PC-3 (cell line): ENCODE data around the gene MAML3. TPM values are rescaled to one million over a fixed set of nuclear protein-coding genes. Genes with fewer than 3 reads are reported as not detected.

Experiments used
- ATAC-seq: fragments of 200-7000 bp; cut with Tn5 transposase; 2 replicates; pipeline ENCODE4 v1.9.1; 2020; ENCODE audit warnings: mild to moderate bottlenecking, moderate library complexity
- BruUV-seq: library from RNA; stranded (reverse); fragments of 400-500 nt; replicated peaks from 2 replicates; lab custom pipeline; 2021; lab: Mats Ljungman, UMichigan
- CTCF ChIA-PET: fragments of 300-600 bp; sonication (Branson Sonifier 250); formaldehyde crosslinking; loops from one replicate; lab custom pipeline; 2022; ENCODE audit warnings: antibody characterized with exemption; lab: Charles Lee
- POLR2A ChIA-PET: fragments of 300-600 bp; sonication (Branson Sonifier 250); formaldehyde crosslinking; loops from one replicate; lab custom pipeline; 2022; ENCODE audit warnings: antibody characterized with exemption; ENCODE audit not compliant: unreplicated experiment; lab: Charles Lee
- DNase-seq: peaks from one replicate; pipeline ENCODE4 v3.0.0-alpha.2; 2015
- H2AFZ ChIP-seq: fragments of 300-600 bp; sonication (generic); 2 replicates; pipeline ENCODE4 v1.6.0; 2016; ENCODE audit warnings: antibody characterized with exemption, low read length
- H3F3A ChIP-seq: fragments of 300-600 bp; sonication (generic); one replicate; pipeline ENCODE4 v1.6.0; 2017; ENCODE audit warnings: antibody characterized with exemption, low read length, control low read depth, mild to moderate bottlenecking; ENCODE audit not compliant: unreplicated experiment
- H3K27ac ChIP-seq: fragments of 300-600 bp; sonication (generic); 2 replicates; pipeline ENCODE4 v1.5.1; 2016; ENCODE audit warnings: mild to moderate bottlenecking, low read length
- H3K27me3 ChIP-seq: fragments of 300-600 bp; sonication (generic); 2 replicates; pipeline ENCODE4 v1.6.1; 2016; ENCODE audit warnings: low read length, mixed read lengths
- H3K36me3 ChIP-seq: fragments of 300-600 bp; sonication (generic); 2 replicates; pipeline ENCODE4 v1.6.1; 2016; ENCODE audit warnings: low read depth, mixed run types, low read length, mixed read lengths
- H3K4me1 ChIP-seq: fragments of 300-600 bp; sonication (generic); 2 replicates; pipeline ENCODE4 v1.5.1; 2016; ENCODE audit warnings: low read length; ENCODE audit not compliant: insufficient read depth
- H3K4me2 ChIP-seq: fragments of 300-600 bp; sonication (generic); 2 replicates; pipeline ENCODE4 v1.6.0; 2016; ENCODE audit warnings: low read length
- H3K4me3 ChIP-seq: fragments of 300-600 bp; sonication (generic); 2 replicates; pipeline ENCODE4 v1.5.1; 2016; ENCODE audit warnings: mild to moderate bottlenecking, low read length, mixed read lengths
- H3K79me2 ChIP-seq: fragments of 300-600 bp; sonication (generic); 2 replicates; pipeline ENCODE4 v1.6.1; 2017; ENCODE audit warnings: low read length, mixed read lengths
- H3K9ac ChIP-seq: fragments of 300-600 bp; sonication (generic); 2 replicates; pipeline ENCODE4 v1.6.0; 2016; ENCODE audit warnings: mild to moderate bottlenecking, low read length
- H3K9me2 ChIP-seq: fragments of 300-600 bp; sonication (generic); replicated peaks from 2 replicates; pipeline ENCODE4 v1.6.1; 2016; ENCODE audit warnings: mixed run types, low read length, mixed read lengths
- H3K9me3 ChIP-seq: fragments of 300-600 bp; sonication (generic); 2 replicates; pipeline ENCODE4 v1.6.1; 2016; ENCODE audit warnings: low read length, mixed read lengths
- H4K20me1 ChIP-seq: fragments of 300-600 bp; sonication (generic); 2 replicates; pipeline ENCODE4 v1.6.1; 2016; ENCODE audit warnings: low read length, mixed read lengths
- CTCF ChIP-seq: fragments of 300-600 bp; sonication (generic); conservative IDR thresholded peaks from 2 replicates; pipeline ENCODE4 v1.5.1; 2017; ENCODE audit warnings: antibody characterized with exemption, low read depth, mild to moderate bottlenecking, low read length
- EZH2 ChIP-seq: fragments of 300-600 bp; sonication (generic); IDR thresholded peaks from one replicate; pipeline ENCODE4 v1.6.1; 2017; ENCODE audit warnings: antibody characterized with exemption, mild to moderate bottlenecking, low read length; ENCODE audit not compliant: unreplicated experiment
- EZH2phosphoT487 ChIP-seq: fragments of 300-600 bp; sonication (generic); IDR thresholded peaks from 2 replicates; pipeline ENCODE4 v1.6.1; 2018; ENCODE audit warnings: mild to moderate bottlenecking, antibody characterized with exemption, low read length, borderline replicate concordance
- intact Hi-C: fragments of 100-400 bp; cut with micrococcal nuclease; formaldehyde crosslinking; loops from 2 replicates; pipeline ENCODE4 v1.9.0; 2023
- total RNA-seq: library from RNA; depleted of rRNA; stranded (reverse); fragments of >200 nt; gene quantifications from 2 replicates; pipeline ENCODE4 v1.2.3, GENCODE V29; 2014

The MAML3 gene
- total RNA-seq, 1 experiment from 2014 or later = 4.3 TPM

- H3K79me2 ChIP-seq = no peaks in the 10 kb centered on the region
- H3K27me3 ChIP-seq = no peaks in the 10 kb centered on the region
- intact Hi-C loops = no loop called here
- ATAC-seq (no peak), DNase-seq (peak; percentile 23)
- H3K27ac ChIP-seq = no peak overlapping the region
- ChIA-PET CTCF (no interaction called here), POLR2A (no interaction called here)
- no peak overlapping the region for H3K4me3 ChIP-seq
- H2AFZ ChIP-seq = no peak overlapping the region
- no peaks in the 10 kb centered on the region for H3K9me3 ChIP-seq
- no peaks in the 10 kb centered on the region for H3K9me2 ChIP-seq
- TF ChIP-seq EZH2 = no peak
- no peak for TF ChIP-seq EZH2phosphoT487
- TF ChIP-seq CTCF = no peak
- H3K9ac ChIP-seq = no peak overlapping the region
- peaks cover 26% of the 10 kb centered on the region for H3K4me1 ChIP-seq
- no TSS peak for BruUV-seq
- no peak overlapping the region for H3K4me2 ChIP-seq
- no peaks in the 10 kb centered on the region for H3F3A ChIP-seq
- H4K20me1 ChIP-seq = no peaks in the 10 kb centered on the region
- H3K36me3 ChIP-seq = no peaks in the 10 kb centered on the region
Observed at GRCh38 chr4:140188975-140189374, 35.0 kb upstream of the MAML3 start.

GRCh38 chr4:140187316-140187695 lies 33.3 kb upstream of the MAML3 start:
- peaks cover 36% of the 10 kb centered on the region for H3K4me1 ChIP-seq
- no peak overlapping the region for H3K9ac ChIP-seq
- ChIA-PET POLR2A (no interaction called here), CTCF (no interaction called here)
- no peaks in the 10 kb centered on the region for H3K9me2 ChIP-seq
- H3K9me3 ChIP-seq = no peaks in the 10 kb centered on the region
- no peak overlapping the region for H2AFZ ChIP-seq
- no TSS peak for BruUV-seq
- H3K36me3 ChIP-seq = no peaks in the 10 kb centered on the region
- TF ChIP-seq CTCF (no peak), EZH2phosphoT487 (no peak), EZH2 (no peak)
- peak overlapping the region; percentile 65 for H3K4me2 ChIP-seq
- H3K27ac ChIP-seq = peak overlapping the region; percentile 45
- H3K27me3 ChIP-seq = no peaks in the 10 kb centered on the region
- peak; percentile 34 for DNase-seq
- no peaks in the 10 kb centered on the region for H3F3A ChIP-seq
- no peak overlapping the region for H3K4me3 ChIP-seq
- intact Hi-C loops = no loop called here
- peak; percentile 10; the same call in 1 of the 2 replicates for ATAC-seq
- H3K79me2 ChIP-seq = no peaks in the 10 kb centered on the region
- H4K20me1 ChIP-seq = no peaks in the 10 kb centered on the region

GRCh38 chr4:140186651-140187315 lies 32.8 kb upstream of the MAML3 start:
- peak; percentile 85 for DNase-seq
- TF ChIP-seq CTCF (no peak), EZH2phosphoT487 (no peak), EZH2 (no peak)
- ChIA-PET POLR2A (no interaction called here), CTCF (no interaction called here)
- peak; percentile 95 for ATAC-seq
- Histone ChIP-seq H3K4me2 (peak overlapping the region; percentile 65), H3F3A (no peaks in the 10 kb centered on the region), H3K36me3 (no peaks in the 10 kb centered on the region), H3K9me3 (no peaks in the 10 kb centered on the region), H3K79me2 (no peaks in the 10 kb centered on the region), H3K9ac (no peak overlapping the region), H2AFZ (peak overlapping the region; percentile 37), H3K4me3 (no peak overlapping the region), H3K27me3 (no peaks in the 10 kb centered on the region), H3K9me2 (no peaks in the 10 kb centered on the region), H3K27ac (peak overlapping the region; percentile 45), H3K4me1 (peaks cover 36% of the 10 kb centered on the region), H4K20me1 (no peaks in the 10 kb centered on the region)
- BruUV-seq = no TSS peak
- intact Hi-C loops = no loop called here
